Stimulated activated naive CD8-positive, alpha-beta T cell treated with anti-CD3 and anti-CD28 coated beads, Interleukin-15, Interleukin-2, amounts not matched to agents 100 ng/mL and 50 ng/mL, for 24 hours (primary cell): ENCODE results near the gene PIM3.

Source experiments
- H3K27ac Mint-ChIP-seq: one replicate; pipeline ENCODE4 v1.8.0; 2021; ENCODE audit warnings: mild to moderate bottlenecking, mixed read lengths
- H3K27me3 Mint-ChIP-seq: one replicate; pipeline ENCODE4 v1.8.0; 2021; ENCODE audit warnings: mixed read lengths
- H3K36me3 Mint-ChIP-seq: one replicate; pipeline ENCODE4 v1.8.0; 2021; ENCODE audit warnings: low read depth, mixed read lengths
- H3K4me1 Mint-ChIP-seq: one replicate; pipeline ENCODE4 v1.8.0; 2021; ENCODE audit warnings: low read depth, mixed read lengths
- H3K4me3 Mint-ChIP-seq: one replicate; pipeline ENCODE4 v1.8.0; 2021; ENCODE audit warnings: mild to moderate bottlenecking, mixed read lengths
- H3K9me3 Mint-ChIP-seq: one replicate; pipeline ENCODE4 v1.8.0; 2021; ENCODE audit warnings: mixed read lengths

PIM3 gene

GRCh38 chr22:49963647-49964026 is 3.1 kb downstream of the PIM3 start:
- Mint-ChIP-seq H3K27me3 (no peaks in the 10 kb centered on the region), H3K27ac (peak overlapping the region; percentile 85), H3K4me1 (peaks cover 45% of the 10 kb centered on the region), H3K36me3 (peaks cover 28% of the 10 kb centered on the region), H3K9me3 (no peaks in the 10 kb centered on the region), H3K4me3 (peak overlapping the region; percentile 93)

GRCh38 chr22:49964136-49965090 is 3.8 kb downstream of the PIM3 start:
- Mint-ChIP-seq H3K4me3 (peak overlapping the region; percentile 93), H3K36me3 (peaks cover 28% of the 10 kb centered on the region), H3K4me1 (peaks cover 40% of the 10 kb centered on the region), H3K27ac (peak overlapping the region; percentile 85), H3K27me3 (no peaks in the 10 kb centered on the region), H3K9me3 (no peaks in the 10 kb centered on the region)

GRCh38 chr22:49965091-49966040 is 4.8 kb downstream of the PIM3 start:
- peak overlapping the region; percentile 93 for H3K4me3 Mint-ChIP-seq
- H3K27me3 Mint-ChIP-seq: no peaks in the 10 kb centered on the region
- peaks cover 46% of the 10 kb centered on the region for H3K4me1 Mint-ChIP-seq
- peaks cover 28% of the 10 kb centered on the region for H3K36me3 Mint-ChIP-seq
- H3K9me3 Mint-ChIP-seq: no peaks in the 10 kb centered on the region
- H3K27ac Mint-ChIP-seq: peak overlapping the region; percentile 34

- no peaks in the 10 kb centered on the region for H3K27me3 Mint-ChIP-seq
- H3K9me3 Mint-ChIP-seq: no peaks in the 10 kb centered on the region
- H3K36me3 Mint-ChIP-seq: peaks cover 28% of the 10 kb centered on the region
- peak overlapping the region; percentile 17 for H3K4me3 Mint-ChIP-seq
- H3K27ac Mint-ChIP-seq: no peak overlapping the region
- H3K4me1 Mint-ChIP-seq: peaks cover 51% of the 10 kb centered on the region
Measured at GRCh38 chr22:49966041-49966773, 5.6 kb downstream of the PIM3 start.

GRCh38 chr22:49966774-49967705 is 6.5 kb downstream of the PIM3 start:
- Mint-ChIP-seq H3K4me1 (peaks cover 51% of the 10 kb centered on the region), H3K36me3 (peaks cover 22% of the 10 kb centered on the region), H3K9me3 (no peaks in the 10 kb centered on the region), H3K27me3 (no peaks in the 10 kb centered on the region), H3K27ac (peak overlapping the region; percentile 36), H3K4me3 (peak overlapping the region; percentile 39)

- no peaks in the 10 kb centered on the region for H3K9me3 Mint-ChIP-seq
- H3K4me3 Mint-ChIP-seq: no peak overlapping the region
- no peaks in the 10 kb centered on the region for H3K27me3 Mint-ChIP-seq
- H3K4me1 Mint-ChIP-seq: peaks cover 51% of the 10 kb centered on the region
- H3K36me3 Mint-ChIP-seq: peaks cover 18% of the 10 kb centered on the region
- H3K27ac Mint-ChIP-seq: no peak overlapping the region
Measured at GRCh38 chr22:49967706-49968208, 7.2 kb downstream of the PIM3 start.

GRCh38 chr22:49968313-49968830 is 7.8 kb downstream of the PIM3 start:
- peaks cover 12% of the 10 kb centered on the region for H3K36me3 Mint-ChIP-seq
- H3K27me3 Mint-ChIP-seq: no peaks in the 10 kb centered on the region
- no peaks in the 10 kb centered on the region for H3K9me3 Mint-ChIP-seq
- no peak overlapping the region for H3K27ac Mint-ChIP-seq
- peaks cover 51% of the 10 kb centered on the region for H3K4me1 Mint-ChIP-seq
- H3K4me3 Mint-ChIP-seq: no peak overlapping the region

- Mint-ChIP-seq H3K4me1 (peaks cover 44% of the 10 kb centered on the region), H3K27me3 (no peaks in the 10 kb centered on the region), H3K27ac (no peak overlapping the region), H3K36me3 (peaks cover 5% of the 10 kb centered on the region), H3K9me3 (no peaks in the 10 kb centered on the region), H3K4me3 (no peak overlapping the region)
Measured at GRCh38 chr22:49968831-49969661, 8.5 kb downstream of the PIM3 start.

GRCh38 chr22:49969751-49970527 is 9.4 kb downstream of the PIM3 start:
- Mint-ChIP-seq H3K9me3 (no peaks in the 10 kb centered on the region), H3K27ac (peak overlapping the region; percentile 97), H3K36me3 (no peaks in the 10 kb centered on the region), H3K4me1 (peaks cover 35% of the 10 kb centered on the region), H3K27me3 (no peaks in the 10 kb centered on the region), H3K4me3 (peak overlapping the region; percentile 76)

- H3K9me3 Mint-ChIP-seq: peaks cover 4% of the 10 kb centered on the region
- no peaks in the 10 kb centered on the region for H3K36me3 Mint-ChIP-seq
- H3K27ac Mint-ChIP-seq: peak overlapping the region; percentile 97
- H3K4me1 Mint-ChIP-seq: peaks cover 39% of the 10 kb centered on the region
- H3K4me3 Mint-ChIP-seq: peak overlapping the region; percentile 76
- no peaks in the 10 kb centered on the region for H3K27me3 Mint-ChIP-seq
Measured at GRCh38 chr22:49970528-49971231, 10.1 kb downstream of the PIM3 start.

- H3K4me3 Mint-ChIP-seq: peak overlapping the region; percentile 76
- peaks cover under 1% of the 10 kb centered on the region for H3K36me3 Mint-ChIP-seq
- H3K9me3 Mint-ChIP-seq: peaks cover 5% of the 10 kb centered on the region
Measured at GRCh38 chr22:49971232-49972162, 10.9 kb downstream of the PIM3 start.

More at GRCh38 chr22:49971232-49972162, 10.9 kb downstream of the PIM3 start:
- Mint-ChIP-seq H3K4me1 (peaks cover 41% of the 10 kb centered on the region), H3K27ac (peak overlapping the region; percentile 97), H3K27me3 (no peaks in the 10 kb centered on the region)
